CD14-positive monocyte (primary cell): ENCODE results near the gene METTL6. TPM values are rescaled to one million over a fixed set of nuclear protein-coding genes. Genes with fewer than 3 reads are reported as not detected.

Experiments
- DNase-seq, 3 donors: peaks; one replicate each; pipeline ENCODE4 v3.0.0-alpha.2; 2011 to 2022
- H2AFZ ChIP-seq: 2 replicates; pipeline ENCODE4 v1.6.0; 2012; ENCODE audit warnings: mild to moderate bottlenecking, low read depth, low read length, inconsistent platforms; ENCODE audit not compliant: insufficient read depth, poor library complexity, severe bottlenecking
- H3K27ac ChIP-seq, 2 donors: 1 replicate in 1 of 2; 2 replicates in 1 of 2; pipeline ENCODE4 v1.5.1; 2012 to 2013; ENCODE audit warnings: low read length in 2 of 2, control low read depth in 1 of 2, inconsistent platforms in 1 of 2, low read depth in 1 of 2, mild to moderate bottlenecking in 1 of 2
- H3K27me3 ChIP-seq, 2 donors: one replicate each; pipeline versions ENCODE4 v1.6.0 to v1.6.1; 2011 to 2013; ENCODE audit warnings: low read length in 2 of 2; ENCODE audit not compliant: control insufficient read depth in 2 of 2, insufficient read depth in 2 of 2
- H3K36me3 ChIP-seq, 2 donors: replicated peaks in 1 of 2; 1 replicate in 1 of 2; 2 replicates in 1 of 2; pipeline versions ENCODE4 v1.5.1 to v1.6.1; 2012 to 2013; ENCODE audit warnings: low read length in 2 of 2, control low read depth in 1 of 2, inconsistent platforms in 1 of 2, mild to moderate bottlenecking in 1 of 2; ENCODE audit not compliant: insufficient read depth in 2 of 2, control insufficient read depth in 1 of 2
- H3K4me1 ChIP-seq, 2 donors: 1 replicate in 1 of 2; 2 replicates in 1 of 2; pipeline versions ENCODE4 v1.5.1 to v1.6.1; 2012 to 2013; ENCODE audit warnings: low read length in 2 of 2, control low read depth in 1 of 2, inconsistent platforms in 1 of 2, mild to moderate bottlenecking in 1 of 2, moderate library complexity in 1 of 2; ENCODE audit not compliant: insufficient read depth in 2 of 2, control insufficient read depth in 1 of 2
- H3K4me2 ChIP-seq: replicated peaks from 2 replicates; pipeline ENCODE3; 2012; ENCODE audit warnings: low read length, moderate library complexity, mild to moderate bottlenecking; ENCODE audit not compliant: poor library complexity, severe bottlenecking; ENCODE audit errors: extremely low read depth
- H3K4me3 ChIP-seq, 3 experiments: fragments of 200-600 bp in 1 of 3; sonication (generic) in 1 of 3; replicated peaks in 1 of 3; 1 replicate in 2 of 3; 2 replicates in 1 of 3; pipeline ENCODE4 v1.5.1; 2011 to 2013; ENCODE audit warnings: low read length in 3 of 3, mild to moderate bottlenecking in 3 of 3, control low read depth in 2 of 3, low read depth in 2 of 3, inconsistent platforms in 1 of 3, moderate library complexity in 1 of 3
- H3K79me2 ChIP-seq: 2 replicates; pipeline ENCODE4 v1.6.0; 2012; ENCODE audit warnings: mild to moderate bottlenecking, control low read depth, inconsistent platforms, low read length, moderate library complexity; ENCODE audit not compliant: insufficient read depth
- H3K9ac ChIP-seq: 2 replicates; pipeline ENCODE4 v1.6.0; 2017; ENCODE audit warnings: low read length, mild to moderate bottlenecking; ENCODE audit not compliant: insufficient read depth, poor library complexity, severe bottlenecking
- H3K9me3 ChIP-seq, 2 donors: replicated peaks in 1 of 2; 1 replicate in 1 of 2; 2 replicates in 1 of 2; pipeline versions ENCODE4 v1.5.1 to v1.6.1; 2012 to 2013; ENCODE audit warnings: low read length in 2 of 2, control low read depth in 1 of 2; ENCODE audit not compliant: control insufficient read depth in 1 of 2, insufficient read depth in 1 of 2
- H4K20me1 ChIP-seq: 2 replicates; pipeline ENCODE4 v1.6.0; 2012; ENCODE audit warnings: mild to moderate bottlenecking, low read length, control low read depth, moderate library complexity; ENCODE audit not compliant: insufficient read depth
- H3K27ac Mint-ChIP-seq, 7 donors: one replicate each; pipeline ENCODE4 v1.8.0; 2020; ENCODE audit warnings: mild to moderate bottlenecking in 7 of 7, mixed read lengths in 7 of 7, moderate library complexity in 6 of 7, inconsistent platforms in 2 of 7
- H3K27me3 Mint-ChIP-seq, 3 donors: one replicate each; pipeline ENCODE4 v1.8.0; 2021 to 2022; ENCODE audit warnings: low read depth in 3 of 3, mild to moderate bottlenecking in 3 of 3, mixed read lengths in 3 of 3, moderate library complexity in 3 of 3, inconsistent platforms in 1 of 3
- H3K36me3 Mint-ChIP-seq, 2 donors: one replicate each; pipeline ENCODE4 v1.8.0; 2020; ENCODE audit warnings: mixed read lengths in 2 of 2, inconsistent platforms in 1 of 2, mild to moderate bottlenecking in 1 of 2
- H3K4me1 Mint-ChIP-seq: one replicate; pipeline ENCODE4 v1.8.0; 2020; ENCODE audit warnings: mild to moderate bottlenecking, mixed read lengths
- H3K4me3 Mint-ChIP-seq, 2 donors: one replicate each; pipeline ENCODE4 v1.8.0; 2020; ENCODE audit warnings: mild to moderate bottlenecking in 2 of 2, mixed read lengths in 2 of 2, moderate library complexity in 1 of 2
- H3K9me3 Mint-ChIP-seq, 7 donors: one replicate each; pipeline ENCODE4 v1.8.0; 2020 to 2022; ENCODE audit warnings: mixed read lengths in 7 of 7, mild to moderate bottlenecking in 6 of 7, moderate library complexity in 6 of 7, inconsistent platforms in 2 of 7
- CTCF ChIP-seq: fragments of 200-600 bp; IDR thresholded peaks from one replicate; pipeline ENCODE4 v1.8.0; 2022; ENCODE audit warnings: antibody characterized with exemption, mild to moderate bottlenecking
- WGBS: methylation state at CpG from one replicate; pipeline ENCODE4 v1.1.5; 2013; ENCODE audit warnings: missing lambda C conversion rate; ENCODE audit not compliant: insufficient coverage; 5-methylcytosine and 5-hydroxymethylcytosine counted together
- intact Hi-C, 2 donors: fragments of 100-400 bp; cut with micrococcal nuclease; formaldehyde crosslinking; loops; one replicate each; pipeline versions ENCODE4 v1.15.0 to v1.15.1; 2023
- polyA plus RNA-seq, 3 donors: library from polyadenylated mRNA; depleted of rRNA in 1 of 3; unstranded in 2 of 3; stranded (reverse) in 1 of 3; fragments of 300-500 nt in 2 of 3; fragments of >200 nt in 1 of 3; fragmentation: Illumina TruSeq in 2 of 3; gene quantifications; 1 replicate in 2 of 3; 2 replicates in 1 of 3; pipeline ENCODE4 v1.2.3, GENCODE V29; 2012 to 2021

The METTL6 gene
- polyA plus RNA-seq, 3 donors = 4.4 to 15.1 (median 9.1) TPM

GRCh38 chr3:15456321-15456720, 29.0 kb upstream of the METTL6 start:
- H3K9me3 ChIP-seq = peaks cover 0 to 2% of the 10 kb centered on the region in 2 donors
- no peak overlapping the region for H3K4me3 ChIP-seq
- no peak overlapping the region for H2AFZ ChIP-seq
- DNase-seq = no peak
- Mint-ChIP-seq H3K9me3 (peaks cover 0 to 7% (median 0%) of the 10 kb centered on the region in 7 donors), H3K27ac (no peak overlapping the region), H3K27me3 (peaks cover 0 to 1% (median 0%) of the 10 kb centered on the region in 3 donors), H3K4me1 (peaks cover 12% of the 10 kb centered on the region), H3K4me3 (no peak overlapping the region), H3K36me3 (peaks cover 2 to 3% of the 10 kb centered on the region in 2 donors)
- no peaks in the 10 kb centered on the region for H3K79me2 ChIP-seq
- H3K9ac ChIP-seq = no peak overlapping the region
- H3K36me3 ChIP-seq = no peaks in the 10 kb centered on the region
- 100% methylated on average over 2 of the region's 2 CpGs for WGBS
- intact Hi-C loops = no loop called here
- H3K27ac ChIP-seq = no peak overlapping the region
- no peak overlapping the region for H3K4me2 ChIP-seq
- no peak for TF ChIP-seq CTCF
- no peaks in the 10 kb centered on the region for H3K27me3 ChIP-seq
- peaks cover 9 to 10% of the 10 kb centered on the region in 2 donors for H3K4me1 ChIP-seq
- no peaks in the 10 kb centered on the region for H4K20me1 ChIP-seq

GRCh38 chr3:15455756-15456155, 28.4 kb upstream of the METTL6 start:
- Histone ChIP-seq H3K4me3 (no peak overlapping the region), H3K27ac (no peak overlapping the region), H3K9me3 (peaks cover 0 to 2% of the 10 kb centered on the region in 2 donors), H2AFZ (no peak overlapping the region), H4K20me1 (no peaks in the 10 kb centered on the region), H3K4me1 (peaks cover 5% of the 10 kb centered on the region in 2 donors), H3K4me2 (no peak overlapping the region), H3K9ac (no peak overlapping the region), H3K36me3 (no peaks in the 10 kb centered on the region), H3K79me2 (no peaks in the 10 kb centered on the region), H3K27me3 (no peaks in the 10 kb centered on the region)
- H3K27me3 Mint-ChIP-seq = peaks cover 0 to 3% (median 1%) of the 10 kb centered on the region in 3 donors
- H3K36me3 Mint-ChIP-seq = peaks cover 6 to 8% of the 10 kb centered on the region in 2 donors
- no peak for DNase-seq
- no peak overlapping the region for H3K4me3 Mint-ChIP-seq
- no peak for TF ChIP-seq CTCF
- peaks cover 0 to 7% (median 0%) of the 10 kb centered on the region in 7 donors for H3K9me3 Mint-ChIP-seq
- peaks cover 7% of the 10 kb centered on the region for H3K4me1 Mint-ChIP-seq
- intact Hi-C loops = no loop called here
- WGBS = 96% methylated on average over 7 of the region's 7 CpGs
- H3K27ac Mint-ChIP-seq = no peak overlapping the region
